Psoas muscle (tissue), 8 donors: Measurements from ENCODE around the gene SH3PXD2B. TPM values are rescaled to one million over a fixed set of nuclear protein-coding genes. Genes with fewer than 3 reads are reported as not detected.

Source experiments
- ATAC-seq, 4 donors: fragments of 200-7000 bp; cut with Tn5 transposase; one replicate each; pipeline ENCODE4 v1.9.1; 2020; ENCODE audit warnings: moderate library complexity in 3 of 4, mild to moderate bottlenecking in 2 of 4
- DNase-seq, 2 donors: peaks; one replicate each; pipeline ENCODE4 v3.0.0-alpha.2; 2020
- H3K27ac ChIP-seq: fragments of 200-600 bp; one replicate; pipeline ENCODE4 v1.8.0; 2022
- H3K27me3 ChIP-seq, 3 donors: fragments of 200-600 bp in 1 of 3; one replicate each; pipeline versions ENCODE4 v1.6.1 to v1.8.0; 2013 to 2022; ENCODE audit warnings: low read length in 2 of 3, mild to moderate bottlenecking in 2 of 3, moderate library complexity in 1 of 3; ENCODE audit not compliant: insufficient read depth in 3 of 3
- H3K36me3 ChIP-seq, 2 donors: fragments of 200-600 bp in 1 of 2; one replicate each; pipeline versions ENCODE4 v1.6.1 to v1.8.0; 2013 to 2022; ENCODE audit warnings: low read depth in 1 of 2, mild to moderate bottlenecking in 1 of 2, moderate library complexity in 1 of 2; ENCODE audit not compliant: insufficient read depth in 1 of 2
- H3K4me1 ChIP-seq: fragments of 200-600 bp; one replicate; pipeline ENCODE4 v1.8.0; 2022
- H3K4me3 ChIP-seq: fragments of 200-600 bp; one replicate; pipeline ENCODE4 v1.8.0; 2022; ENCODE audit warnings: mild to moderate bottlenecking
- H3K9me3 ChIP-seq: fragments of 200-600 bp; one replicate; pipeline ENCODE4 v1.8.0; 2022
- CTCF ChIP-seq: fragments of 200-600 bp; IDR thresholded peaks from one replicate; pipeline ENCODE4 v1.8.0; 2022; ENCODE audit warnings: antibody characterized with exemption
- WGBS, 3 donors: extraction: QIAGEN DNeasy Blood & Tissue Kit; methylation state at CpG; one replicate each; pipeline versions ENCODE4 v1.1.6 to v1.1.7; 2013; 5-methylcytosine and 5-hydroxymethylcytosine counted together
- intact Hi-C, 2 donors: fragments of 100-400 bp; cut with DNase I; formaldehyde crosslinking; loops; one replicate each; pipeline versions ENCODE4 v1.11.0 to v1.14.2; 2022
- polyA plus RNA-seq, 3 donors: library from polyadenylated mRNA; stranded (reverse); fragments of 200-250 nt; gene quantifications; one replicate each; pipeline ENCODE4 v1.2.3, GENCODE V29; 2013
- total RNA-seq, 4 donors: library from RNA; stranded (reverse); fragmentation: NEBNext Ultra II Directional in 2 of 4; extraction: Animal tissue kit (Norgen Biotek cat#: 25700) in 2 of 4; gene quantifications; one replicate each; pipeline versions ENCODE4 v1.2.1 to v1.2.4, GENCODE V29; 2021 to 2023
- donor health status: healthy with polysubstance abuse.
- donor health status: DM: no; HTN: no; CAD: no; lungs with moderate emphysema.
- donor health status: Bipolar disorder and iron deficiency.
- donor health status: healthy.
- donor health status: DM: yes; HTN: yes; CAD: no.
- donor health status: DM: no; HTN: no; CAD: no.
- donor health status: DM: no; HTN: no; CAD: no.
- donor health status: DM: yes; HTN: yes; CAD: no.

SH3PXD2B gene
- total and polyA plus RNA-seq, 7 donors, result 0.58 to 5.3 (median 2.5) TPM

- H3K27me3 ChIP-seq, result no peaks in the 10 kb centered on the region
- WGBS, 3 donors, result 87 to 91% (median 90%) methylated on average over 9 of the region's 9 CpGs
- intact Hi-C loops, result no loop called here
- no peaks in the 10 kb centered on the region for H3K9me3 ChIP-seq
- TF ChIP-seq CTCF, result no peak
- H3K36me3 ChIP-seq, result no peaks in the 10 kb centered on the region
- no peak overlapping the region for H3K4me3 ChIP-seq
- no peaks in the 10 kb centered on the region for H3K4me1 ChIP-seq
- no peak for ATAC-seq
- DNase-seq, result no peak
- H3K27ac ChIP-seq, result no peak overlapping the region
These were observed 33.3 kb upstream of the SH3PXD2B start for GRCh38 chr5:172487671-172488070.

- Histone ChIP-seq H3K36me3 (no peaks in the 10 kb centered on the region), H3K9me3 (no peaks in the 10 kb centered on the region), H3K27me3 (no peaks in the 10 kb centered on the region), H3K4me1 (no peaks in the 10 kb centered on the region), H3K27ac (no peak overlapping the region), H3K4me3 (no peak overlapping the region)
- DNase-seq (no peak), ATAC-seq (no peak)
- 90 to 91% (median 91%) methylated on average over 5 of the region's 5 CpGs for WGBS, 3 donors
- TF ChIP-seq CTCF, result no peak
- intact Hi-C loops, result no loop called here
These were observed 32.6 kb upstream of the SH3PXD2B start for GRCh38 chr5:172486912-172487311.

GRCh38 chr5:172486451-172486850 lies 32.1 kb upstream of the SH3PXD2B start:
- Histone ChIP-seq H3K4me3 (no peak overlapping the region), H3K27ac (no peak overlapping the region), H3K27me3 (no peaks in the 10 kb centered on the region), H3K4me1 (no peaks in the 10 kb centered on the region), H3K9me3 (no peaks in the 10 kb centered on the region), H3K36me3 (no peaks in the 10 kb centered on the region)
- 73 to 77% (median 76%) methylated on average over 12 of the region's 12 CpGs for WGBS, 3 donors
- intact Hi-C loops, result no loop called here
- ATAC-seq (no peak), DNase-seq (no peak)
- TF ChIP-seq CTCF, result no peak

GRCh38 chr5:172485511-172486202 lies 31.3 kb upstream of the SH3PXD2B start:
- no peak for ATAC-seq
- 89 to 96% (median 92%) methylated on average over 3 of the region's 3 CpGs for WGBS, 3 donors
- no peaks in the 10 kb centered on the region for H3K36me3 ChIP-seq
- H3K4me1 ChIP-seq, result no peaks in the 10 kb centered on the region
- no peak overlapping the region for H3K27ac ChIP-seq
- no peak overlapping the region for H3K4me3 ChIP-seq
- TF ChIP-seq CTCF, result no peak
- no peaks in the 10 kb centered on the region for H3K9me3 ChIP-seq
- intact Hi-C loops, result no loop called here
- no peak for DNase-seq
- H3K27me3 ChIP-seq, result no peaks in the 10 kb centered on the region

GRCh38 chr5:172484664-172485063 lies 30.3 kb upstream of the SH3PXD2B start:
- no peak for DNase-seq
- no peak for TF ChIP-seq CTCF
- Histone ChIP-seq H3K36me3 (no peaks in the 10 kb centered on the region), H3K27ac (no peak overlapping the region), H3K9me3 (no peaks in the 10 kb centered on the region), H3K27me3 (no peaks in the 10 kb centered on the region), H3K4me1 (no peaks in the 10 kb centered on the region), H3K4me3 (no peak overlapping the region)
- no peak for ATAC-seq
- intact Hi-C loops, result loop anchor here in 1 of 2 donors (5.0 kb wide), 1 partner anchor 113 kb away; no protein-coding TSS in a partner anchor
- 83 to 94% (median 92%) methylated on average over 9 of the region's 9 CpGs for WGBS, 3 donors
